ENCODE results near the gene NPB.
A peak's percentile ranks its signal among the peaks of the same experiment; 100 is the strongest.

- TF ChIP-seq CTCF (IDR thresholded peaks at IDR 0.05) (peak in 5 of 6 experiments; percentile 23 to 62 (median 39)), POLR2AphosphoS5 (IDR thresholded peaks at IDR 0.05) (peak; percentile 47 to 84)
Measured at GRCh38 chr17:81927653-81928543, 25.9 kb downstream of the NPB start, which contains the start of gene MAFG.
